HFFc6 (cell line): ENCODE data around the gene CYP26B1. TPM values are rescaled to one million over a fixed set of nuclear protein-coding genes. Genes with fewer than 3 reads are reported as not detected.

ENCODE experiments used
- DNase-seq: peaks from one replicate; pipeline ENCODE4 v3.0.0-alpha.2; 2018
- H3K27ac Mint-ChIP-seq: 2 replicates; pipeline ENCODE4 v1.8.0; 2020; ENCODE audit warnings: mild to moderate bottlenecking, mixed read lengths
- H3K27me3 Mint-ChIP-seq: 2 replicates; pipeline ENCODE4 v1.8.0; 2021; ENCODE audit warnings: mild to moderate bottlenecking, moderate library complexity, mixed read lengths; ENCODE audit not compliant: insufficient read depth
- H3K36me3 Mint-ChIP-seq: 2 replicates; pipeline ENCODE4 v1.8.0; 2021; ENCODE audit warnings: low read depth, mixed read lengths
- H3K4me1 Mint-ChIP-seq: 2 replicates; pipeline ENCODE4 v1.8.0; 2020; ENCODE audit warnings: low read depth, mixed read lengths
- H3K4me3 Mint-ChIP-seq: 2 replicates; pipeline ENCODE4 v1.8.0; 2020; ENCODE audit warnings: mild to moderate bottlenecking, moderate library complexity, mixed read lengths
- H3K9me3 Mint-ChIP-seq: 2 replicates; pipeline ENCODE4 v1.8.0; 2020; ENCODE audit warnings: mild to moderate bottlenecking, mixed read lengths
- CTCF ChIP-seq: fragments of 200-600 bp; sonication (generic); IDR thresholded peaks from 2 replicates; pipeline ENCODE4 v1.5.0; 2021; ENCODE audit warnings: antibody characterized with exemption, mild to moderate bottlenecking
- total RNA-seq, 6 experiments: library from RNA; stranded (reverse); fragmentation: NEBNext Ultra II Directional; extraction: Animal tissue kit (Norgen Biotek cat#: 25700); gene quantifications; 2 replicates in 1 of 6; 3 replicates in 5 of 6; pipeline ENCODE4 v1.2.3, GENCODE V29; 2021

Gene CYP26B1
- total RNA-seq, 6 experiments from 2014 or later = 0.05 to 0.66 (median 0.14) TPM; not detected in 1

- Mint-ChIP-seq H3K27me3 (peaks cover 23% of the 10 kb centered on the region), H3K27ac (no peak overlapping the region), H3K4me3 (no peak overlapping the region), H3K9me3 (no peaks in the 10 kb centered on the region), H3K4me1 (peaks cover 11% of the 10 kb centered on the region), H3K36me3 (no peaks in the 10 kb centered on the region)
- TF ChIP-seq CTCF = no peak
- no peak for DNase-seq
Observed at GRCh38 chr2:72141032-72141645, 6.5 kb downstream of the CYP26B1 start.

- no peak for TF ChIP-seq CTCF
Observed at GRCh38 chr2:72140621-72140960, 7.1 kb downstream of the CYP26B1 start.

GRCh38 chr2:72139874-72140620 lies 7.6 kb downstream of the CYP26B1 start:
- H3K4me1 Mint-ChIP-seq = peaks cover under 1% of the 10 kb centered on the region; the same call in 1 of the 2 replicates
- H3K36me3 Mint-ChIP-seq = no peaks in the 10 kb centered on the region
- no peak for DNase-seq
- no peak for TF ChIP-seq CTCF
- peaks cover 14% of the 10 kb centered on the region for H3K27me3 Mint-ChIP-seq
- no peak overlapping the region for H3K27ac Mint-ChIP-seq
- no peaks in the 10 kb centered on the region for H3K9me3 Mint-ChIP-seq
- no peak overlapping the region for H3K4me3 Mint-ChIP-seq

More at GRCh38 chr2:72140621-72140960, 7.1 kb downstream of the CYP26B1 start:
- Mint-ChIP-seq H3K4me3 (no peak overlapping the region), H3K9me3 (no peaks in the 10 kb centered on the region), H3K4me1 (peaks cover 6% of the 10 kb centered on the region), H3K27me3 (peaks cover 17% of the 10 kb centered on the region), H3K36me3 (no peaks in the 10 kb centered on the region), H3K27ac (no peak overlapping the region)
- DNase-seq = no peak

- no peak overlapping the region for H3K27ac Mint-ChIP-seq
- no peak for TF ChIP-seq CTCF
- peaks cover 12% of the 10 kb centered on the region for H3K27me3 Mint-ChIP-seq
- no peaks in the 10 kb centered on the region for H3K4me1 Mint-ChIP-seq
- no peak for DNase-seq
- H3K4me3 Mint-ChIP-seq = no peak overlapping the region
- H3K36me3 Mint-ChIP-seq = no peaks in the 10 kb centered on the region
- H3K9me3 Mint-ChIP-seq = no peaks in the 10 kb centered on the region
Observed at GRCh38 chr2:72139471-72139873, 8.2 kb downstream of the CYP26B1 start.

- no peak overlapping the region for H3K4me3 Mint-ChIP-seq
- peaks cover 12% of the 10 kb centered on the region for H3K27me3 Mint-ChIP-seq
- no peak for TF ChIP-seq CTCF
- no peaks in the 10 kb centered on the region for H3K36me3 Mint-ChIP-seq
- H3K4me1 Mint-ChIP-seq = no peaks in the 10 kb centered on the region
- no peaks in the 10 kb centered on the region for H3K9me3 Mint-ChIP-seq
- H3K27ac Mint-ChIP-seq = no peak overlapping the region
- DNase-seq = no peak
Observed at GRCh38 chr2:72138921-72139381, 8.7 kb downstream of the CYP26B1 start.
